Activated naive CD4-positive, alpha-beta T cell treated with anti-CD3 and anti-CD28 coated beads, Interleukin-2, amount 10 ng/mL, durations not matched to agents 7 days and 5 days (primary cell): Measurements from ENCODE around the gene WT1.

Source experiments
- CTCF ChIA-PET: fragments of 350-600 bp; sonication (Branson Sonifier 250); formaldehyde crosslinking; loops from one replicate; lab custom pipeline; 2021; ENCODE audit warnings: antibody characterized with exemption; lab: Charles Lee
- DNase-seq: peaks from one replicate; pipeline ENCODE4 v3.0.0-alpha.2; 2020
- H3K27ac Mint-ChIP-seq: one replicate; pipeline ENCODE4 v1.8.0; 2021; ENCODE audit warnings: mild to moderate bottlenecking, moderate library complexity, mixed read lengths
- H3K27me3 Mint-ChIP-seq: one replicate; pipeline ENCODE4 v1.8.0; 2021; ENCODE audit warnings: mild to moderate bottlenecking, mixed read lengths
- H3K36me3 Mint-ChIP-seq: one replicate; pipeline ENCODE4 v1.8.0; 2021; ENCODE audit warnings: mixed read lengths
- H3K4me1 Mint-ChIP-seq: one replicate; pipeline ENCODE4 v1.8.0; 2021; ENCODE audit warnings: mixed read lengths
- H3K4me3 Mint-ChIP-seq: one replicate; pipeline ENCODE4 v1.8.0; 2021; ENCODE audit warnings: mild to moderate bottlenecking, moderate library complexity, mixed read lengths
- H3K9me3 Mint-ChIP-seq: one replicate; pipeline ENCODE4 v1.8.0; 2021; ENCODE audit warnings: mixed read lengths

Gene WT1

GRCh38 chr11:32421992-32422391 is 13.3 kb downstream of the WT1 start:
- Mint-ChIP-seq H3K4me3 (no peak overlapping the region), H3K9me3 (no peaks in the 10 kb centered on the region), H3K27me3 (peaks cover 47% of the 10 kb centered on the region), H3K27ac (no peak overlapping the region), H3K4me1 (peaks cover 17% of the 10 kb centered on the region), H3K36me3 (no peaks in the 10 kb centered on the region)
- CTCF ChIA-PET = interaction anchor here (0.9 to 2.0 kb wide), 2 partner anchors 11 to 16 kb away, joined by 3 to 4 read pairs; no protein-coding TSS in a partner anchor
- DNase-seq = no peak

- Mint-ChIP-seq H3K9me3 (no peaks in the 10 kb centered on the region), H3K27ac (no peak overlapping the region), H3K27me3 (peaks cover 44% of the 10 kb centered on the region), H3K4me1 (peaks cover 17% of the 10 kb centered on the region), H3K36me3 (no peaks in the 10 kb centered on the region), H3K4me3 (no peak overlapping the region)
- peak; percentile 59 for DNase-seq
- CTCF ChIA-PET = interaction anchor here (0.9 to 2.0 kb wide), 3 partner anchors 10 to 30 kb away, joined by 3 to 4 read pairs (median 3); no protein-coding TSS in a partner anchor
Measured at GRCh38 chr11:32420937-32421901, 14.1 kb downstream of the WT1 start.

- DNase-seq = no peak
- Mint-ChIP-seq H3K36me3 (no peaks in the 10 kb centered on the region), H3K27ac (no peak overlapping the region), H3K4me1 (peaks cover 17% of the 10 kb centered on the region), H3K4me3 (no peak overlapping the region), H3K9me3 (no peaks in the 10 kb centered on the region), H3K27me3 (peaks cover 42% of the 10 kb centered on the region)
- CTCF ChIA-PET = interaction anchor here (2.0 kb wide), 1 partner anchor 18 kb away, joined by 4 read pairs; no protein-coding TSS in a partner anchor
Measured at GRCh38 chr11:32420139-32420538, 15.2 kb downstream of the WT1 start.

GRCh38 chr11:32418836-32419235 is 16.5 kb downstream of the WT1 start:
- Mint-ChIP-seq H3K9me3 (no peaks in the 10 kb centered on the region), H3K27ac (no peak overlapping the region), H3K36me3 (no peaks in the 10 kb centered on the region), H3K27me3 (peaks cover 38% of the 10 kb centered on the region), H3K4me3 (no peak overlapping the region), H3K4me1 (peaks cover 17% of the 10 kb centered on the region)
- CTCF ChIA-PET = no interaction called here
- no peak for DNase-seq

GRCh38 chr11:32417806-32418205 is 17.5 kb downstream of the WT1 start:
- H3K4me3 Mint-ChIP-seq = no peak overlapping the region

GRCh38 chr11:32416301-32416700 is 19.0 kb downstream of the WT1 start:
- CTCF ChIA-PET = no interaction called here
- H3K4me1 Mint-ChIP-seq = peaks cover 7% of the 10 kb centered on the region

More at GRCh38 chr11:32417806-32418205, 17.5 kb downstream of the WT1 start:
- Mint-ChIP-seq H3K36me3 (no peaks in the 10 kb centered on the region), H3K4me1 (peaks cover 17% of the 10 kb centered on the region), H3K27me3 (peaks cover 27% of the 10 kb centered on the region), H3K27ac (no peak overlapping the region), H3K9me3 (no peaks in the 10 kb centered on the region)
- CTCF ChIA-PET = no interaction called here
- no peak for DNase-seq

GRCh38 chr11:32414925-32415324 is 20.4 kb downstream of the WT1 start:
- Mint-ChIP-seq H3K4me3 (no peak overlapping the region), H3K9me3 (no peaks in the 10 kb centered on the region), H3K36me3 (no peaks in the 10 kb centered on the region), H3K4me1 (no peaks in the 10 kb centered on the region), H3K27me3 (peaks cover 22% of the 10 kb centered on the region), H3K27ac (no peak overlapping the region)
- no peak for DNase-seq
- CTCF ChIA-PET = no interaction called here

More at GRCh38 chr11:32416301-32416700, 19.0 kb downstream of the WT1 start:
- no peak for DNase-seq
- H3K36me3 Mint-ChIP-seq = no peaks in the 10 kb centered on the region
- no peaks in the 10 kb centered on the region for H3K9me3 Mint-ChIP-seq
- H3K27ac Mint-ChIP-seq = no peak overlapping the region
- H3K27me3 Mint-ChIP-seq = peaks cover 26% of the 10 kb centered on the region
- no peak overlapping the region for H3K4me3 Mint-ChIP-seq

- no peak overlapping the region for H3K4me3 Mint-ChIP-seq
- no peaks in the 10 kb centered on the region for H3K9me3 Mint-ChIP-seq
- peaks cover 26% of the 10 kb centered on the region for H3K27me3 Mint-ChIP-seq
- no peaks in the 10 kb centered on the region for H3K4me1 Mint-ChIP-seq
- CTCF ChIA-PET = interaction anchor here (1.1 kb wide), 1 partner anchor 10 kb away, joined by 3 read pairs; no protein-coding TSS in a partner anchor
- no peak for DNase-seq
- H3K36me3 Mint-ChIP-seq = no peaks in the 10 kb centered on the region
- H3K27ac Mint-ChIP-seq = no peak overlapping the region
Measured at GRCh38 chr11:32411942-32412615, 23.3 kb downstream of the WT1 start.

- peaks cover 6% of the 10 kb centered on the region for H3K27me3 Mint-ChIP-seq
- H3K27ac Mint-ChIP-seq = no peak overlapping the region
- H3K4me1 Mint-ChIP-seq = no peaks in the 10 kb centered on the region
- DNase-seq = no peak
- H3K4me3 Mint-ChIP-seq = no peak overlapping the region
- CTCF ChIA-PET = interaction anchor here (0.6 kb wide), 1 partner anchor 37 kb away, joined by 3 read pairs; no protein-coding TSS in a partner anchor
- no peaks in the 10 kb centered on the region for H3K9me3 Mint-ChIP-seq
- H3K36me3 Mint-ChIP-seq = no peaks in the 10 kb centered on the region
Measured at GRCh38 chr11:32405592-32405991, 29.7 kb downstream of the WT1 start.

GRCh38 chr11:32402836-32403235 is 32.5 kb downstream of the WT1 start:
- CTCF ChIA-PET = no interaction called here
- H3K27me3 Mint-ChIP-seq = no peaks in the 10 kb centered on the region
- H3K9me3 Mint-ChIP-seq = no peaks in the 10 kb centered on the region
- no peak overlapping the region for H3K4me3 Mint-ChIP-seq
- no peak overlapping the region for H3K27ac Mint-ChIP-seq
- H3K4me1 Mint-ChIP-seq = no peaks in the 10 kb centered on the region
- no peak for DNase-seq
- H3K36me3 Mint-ChIP-seq = no peaks in the 10 kb centered on the region

- Mint-ChIP-seq H3K4me3 (no peak overlapping the region), H3K36me3 (no peaks in the 10 kb centered on the region), H3K27ac (no peak overlapping the region), H3K4me1 (no peaks in the 10 kb centered on the region), H3K27me3 (peaks cover 8% of the 10 kb centered on the region), H3K9me3 (no peaks in the 10 kb centered on the region)
- CTCF ChIA-PET = no interaction called here
- DNase-seq = no peak
Measured at GRCh38 chr11:32400670-32401369, 34.5 kb downstream of the WT1 start.

GRCh38 chr11:32400196-32400595 is 35.1 kb downstream of the WT1 start:
- DNase-seq = no peak
- CTCF ChIA-PET = no interaction called here
- H3K4me1 Mint-ChIP-seq = no peaks in the 10 kb centered on the region
- H3K27ac Mint-ChIP-seq = no peak overlapping the region
- no peak overlapping the region for H3K4me3 Mint-ChIP-seq
- no peaks in the 10 kb centered on the region for H3K36me3 Mint-ChIP-seq
- no peaks in the 10 kb centered on the region for H3K9me3 Mint-ChIP-seq
- H3K27me3 Mint-ChIP-seq = peaks cover 12% of the 10 kb centered on the region

- Mint-ChIP-seq H3K4me1 (no peaks in the 10 kb centered on the region), H3K4me3 (no peak overlapping the region), H3K27ac (no peak overlapping the region), H3K36me3 (no peaks in the 10 kb centered on the region), H3K27me3 (peaks cover 18% of the 10 kb centered on the region), H3K9me3 (no peaks in the 10 kb centered on the region)
- no peak for DNase-seq
- CTCF ChIA-PET = no interaction called here
Measured at GRCh38 chr11:32396991-32397390, 38.3 kb downstream of the WT1 start.

- Mint-ChIP-seq H3K27me3 (peaks cover 18% of the 10 kb centered on the region), H3K4me1 (no peaks in the 10 kb centered on the region), H3K36me3 (no peaks in the 10 kb centered on the region), H3K27ac (no peak overlapping the region), H3K9me3 (no peaks in the 10 kb centered on the region), H3K4me3 (no peak overlapping the region)
- CTCF ChIA-PET = interaction anchor here (1.1 kb wide), 1 partner anchor 9 kb away, joined by 3 read pairs; no protein-coding TSS in a partner anchor
- no peak for DNase-seq
Measured at GRCh38 chr11:32396331-32396730, 39.0 kb downstream of the WT1 start.
